ENCODE data around the gene STRIT1.

DNA sequence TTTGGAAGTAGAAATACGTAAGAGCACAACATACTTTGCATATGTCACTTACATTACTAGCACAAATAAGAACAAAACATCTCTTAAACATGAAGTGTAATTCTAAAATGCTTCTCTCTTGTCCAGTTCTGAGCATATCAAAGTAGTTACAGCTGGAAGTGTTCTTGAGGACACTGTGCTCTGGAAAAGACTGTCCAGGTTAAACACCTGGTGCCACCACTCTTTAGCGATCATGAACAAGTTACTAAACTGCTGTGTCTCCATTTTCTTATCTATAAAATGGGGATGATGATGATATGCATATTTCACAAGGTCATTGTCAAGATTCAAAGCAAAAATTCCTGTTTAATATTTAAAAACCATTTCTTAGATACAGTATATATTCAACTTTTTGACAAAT is 790 bp downstream of the STRIT1 start:
- TF ChIP-seq, protein P1, sequence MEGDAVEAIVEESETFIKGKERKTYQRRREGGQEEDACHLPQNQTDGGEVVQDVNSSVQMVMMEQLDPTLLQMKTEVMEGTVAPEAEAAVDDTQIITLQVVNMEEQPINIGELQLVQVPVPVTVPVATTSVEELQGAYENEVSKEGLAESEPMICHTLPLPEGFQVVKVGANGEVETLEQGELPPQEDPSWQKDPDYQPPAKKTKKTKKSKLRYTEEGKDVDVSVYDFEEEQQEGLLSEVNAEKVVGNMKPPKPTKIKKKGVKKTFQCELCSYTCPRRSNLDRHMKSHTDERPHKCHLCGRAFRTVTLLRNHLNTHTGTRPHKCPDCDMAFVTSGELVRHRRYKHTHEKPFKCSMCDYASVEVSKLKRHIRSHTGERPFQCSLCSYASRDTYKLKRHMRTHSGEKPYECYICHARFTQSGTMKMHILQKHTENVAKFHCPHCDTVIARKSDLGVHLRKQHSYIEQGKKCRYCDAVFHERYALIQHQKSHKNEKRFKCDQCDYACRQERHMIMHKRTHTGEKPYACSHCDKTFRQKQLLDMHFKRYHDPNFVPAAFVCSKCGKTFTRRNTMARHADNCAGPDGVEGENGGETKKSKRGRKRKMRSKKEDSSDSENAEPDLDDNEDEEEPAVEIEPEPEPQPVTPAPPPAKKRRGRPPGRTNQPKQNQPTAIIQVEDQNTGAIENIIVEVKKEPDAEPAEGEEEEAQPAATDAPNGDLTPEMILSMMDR (IDR thresholded peaks at IDR 0.05; ENCODE audit: borderline replicate concordance, extremely low read depth, low read length, poor library complexity, severe bottlenecking): no peak
- TF ChIP-seq EZH2 (IDR thresholded peaks at IDR 0.05; ENCODE audit: borderline replicate concordance, low read depth, low read length, severe bottlenecking): no peak
